Lower leg skin (tissue), 4 donors: ENCODE measurements around the gene ZNF341. TPM values are rescaled to one million over a fixed set of nuclear protein-coding genes. Genes with fewer than 3 reads are reported as not detected.

Experiments
- DNase-seq, 2 donors: peaks; one replicate each; pipeline ENCODE4 v3.0.0-alpha.2; 2019; ENCODE audit warnings: low spot score in 2 of 2
- H3K4me3 ChIP-seq: fragments of 200-600 bp; sonication (generic); 2 replicates; pipeline ENCODE4 v1.5.1; 2017; ENCODE audit warnings: mild to moderate bottlenecking, low read depth; ENCODE audit not compliant: poor library complexity, severe bottlenecking
- POLR2A ChIP-seq, 2 donors: fragments of 450-650 bp; IDR thresholded peaks; one replicate each; pipeline ENCODE4 v1.6.1; 2016 to 2017; ENCODE audit warnings: antibody characterized with exemption in 2 of 2, mild to moderate bottlenecking in 1 of 2, moderate library complexity in 1 of 2
- WGBS, 2 donors: methylation state at CpG; one replicate each; pipeline ENCODE4 v1.1.5; 2018; 5-methylcytosine and 5-hydroxymethylcytosine counted together
- intact Hi-C: fragments of 100-400 bp; cut with DNase I; formaldehyde crosslinking; loops from one replicate; pipeline ENCODE4 v1.15.0; 2023; ENCODE audit warnings: low total_unique reads
- total RNA-seq, 4 donors: library from RNA; depleted of rRNA; stranded (reverse); fragments of >200 nt; gene quantifications; one replicate each; pipeline ENCODE4 v1.1.0, GENCODE V29; 2016
- TF ChIP-seq, protein P1 (sequence below), 3 donors: fragments of 450-650 bp; IDR thresholded peaks; one replicate each; pipeline ENCODE4 v1.5.1; 2016; ENCODE audit warnings: antibody characterized with exemption in 3 of 3, mild to moderate bottlenecking in 3 of 3, moderate library complexity in 2 of 3

Gene ZNF341
- total RNA-seq, 4 donors from 2014 or later: 3.5 to 5.4 (median 4.2) TPM

DNA sequence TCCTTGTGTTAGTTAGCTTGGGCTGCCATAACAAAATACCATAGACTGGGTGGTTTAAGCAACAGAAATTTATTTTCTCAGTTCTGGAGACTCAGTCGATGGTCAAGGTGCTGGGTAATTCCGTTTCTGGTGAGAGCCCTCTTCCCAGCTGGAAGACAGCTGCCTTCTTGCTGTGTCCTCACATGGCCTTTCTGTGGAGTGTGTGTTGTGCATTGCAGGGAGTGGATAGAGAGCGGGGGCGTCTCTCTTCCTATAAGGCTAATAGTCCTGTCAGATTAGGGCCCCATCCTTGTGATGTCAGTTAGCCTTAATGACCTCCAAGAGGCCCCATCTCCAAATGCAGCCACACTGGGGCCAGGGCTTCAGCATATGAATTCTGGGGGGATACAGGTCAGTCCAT is 98.6 kb downstream of the ZNF341 start:
- TF ChIP-seq, protein P1, sequence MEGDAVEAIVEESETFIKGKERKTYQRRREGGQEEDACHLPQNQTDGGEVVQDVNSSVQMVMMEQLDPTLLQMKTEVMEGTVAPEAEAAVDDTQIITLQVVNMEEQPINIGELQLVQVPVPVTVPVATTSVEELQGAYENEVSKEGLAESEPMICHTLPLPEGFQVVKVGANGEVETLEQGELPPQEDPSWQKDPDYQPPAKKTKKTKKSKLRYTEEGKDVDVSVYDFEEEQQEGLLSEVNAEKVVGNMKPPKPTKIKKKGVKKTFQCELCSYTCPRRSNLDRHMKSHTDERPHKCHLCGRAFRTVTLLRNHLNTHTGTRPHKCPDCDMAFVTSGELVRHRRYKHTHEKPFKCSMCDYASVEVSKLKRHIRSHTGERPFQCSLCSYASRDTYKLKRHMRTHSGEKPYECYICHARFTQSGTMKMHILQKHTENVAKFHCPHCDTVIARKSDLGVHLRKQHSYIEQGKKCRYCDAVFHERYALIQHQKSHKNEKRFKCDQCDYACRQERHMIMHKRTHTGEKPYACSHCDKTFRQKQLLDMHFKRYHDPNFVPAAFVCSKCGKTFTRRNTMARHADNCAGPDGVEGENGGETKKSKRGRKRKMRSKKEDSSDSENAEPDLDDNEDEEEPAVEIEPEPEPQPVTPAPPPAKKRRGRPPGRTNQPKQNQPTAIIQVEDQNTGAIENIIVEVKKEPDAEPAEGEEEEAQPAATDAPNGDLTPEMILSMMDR (IDR thresholded peaks at IDR 0.05): no peak
- no peak for TF ChIP-seq POLR2A (IDR thresholded peaks at IDR 0.05)
- DNase-seq: no peak

DNA sequence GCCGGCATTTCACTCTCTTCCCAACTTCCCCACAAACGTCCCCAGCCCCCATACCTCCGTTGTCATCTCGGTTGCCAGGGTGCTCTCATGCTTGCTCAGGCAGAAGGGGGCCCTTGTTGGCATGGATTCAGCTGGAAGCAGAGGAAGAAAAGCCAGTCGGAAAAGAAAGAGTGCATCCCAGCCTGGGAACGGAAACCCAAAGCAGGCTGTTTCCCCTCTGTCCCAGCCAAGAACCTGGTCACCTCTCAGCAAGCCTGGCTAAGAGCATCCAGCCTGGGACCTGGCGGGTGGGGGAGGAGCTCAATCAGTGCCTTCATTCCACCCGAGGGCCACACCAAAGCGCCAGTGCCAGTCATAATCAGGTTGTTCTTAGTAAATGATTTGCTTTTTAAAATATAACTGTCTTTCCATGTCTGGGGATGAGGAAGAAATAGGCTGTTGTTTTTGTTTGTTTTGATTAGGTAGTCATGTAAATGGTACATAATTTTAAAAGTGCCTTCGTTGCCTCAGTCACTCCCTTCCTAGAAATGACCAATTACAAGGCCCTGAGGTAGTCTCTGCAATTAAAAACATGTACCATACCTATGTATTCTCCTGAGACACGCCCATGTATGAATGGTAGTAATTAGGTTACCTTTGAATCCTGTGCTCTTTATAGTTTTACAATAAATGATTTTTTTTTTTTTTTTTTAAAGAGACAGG is 100.5 kb downstream of the ZNF341 start:
- no peak overlapping the region for H3K4me3 ChIP-seq
- WGBS, 2 donors: 30 to 37% methylated on average over 11 of the region's 11 CpGs
- TF ChIP-seq, protein P1 (IDR thresholded peaks at IDR 0.05): no peak
- no peak for TF ChIP-seq POLR2A (IDR thresholded peaks at IDR 0.05)
- DNase-seq: no peak
- intact Hi-C loops: no loop called here

More for the DNA sequence above, 98.6 kb downstream of the ZNF341 start:
- no peak overlapping the region for H3K4me3 ChIP-seq
- intact Hi-C loops: no loop called here
- 75 to 80% methylated on average over 4 of the region's 4 CpGs for WGBS, 2 donors

DNA sequence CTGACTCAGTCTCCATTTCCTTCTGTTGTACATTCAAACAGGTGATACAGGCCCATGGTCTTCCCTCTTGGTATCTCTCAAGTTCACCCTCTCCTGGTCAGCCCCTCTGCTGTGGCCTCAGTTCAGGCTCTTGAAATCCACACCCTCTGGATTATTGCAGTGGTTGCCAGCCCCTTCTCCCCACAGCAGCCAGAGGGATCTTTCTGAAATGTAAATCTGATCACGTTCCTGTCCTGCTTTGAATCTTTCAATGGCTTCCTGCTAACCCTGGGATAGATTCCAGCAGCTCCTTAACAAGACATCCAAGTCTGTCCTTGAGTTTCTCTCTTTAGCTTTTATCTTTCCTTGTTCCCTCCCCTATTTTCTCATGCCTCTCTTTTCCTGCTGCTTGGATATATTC is 101.5 kb downstream of the ZNF341 start:
- no peak for TF ChIP-seq POLR2A (IDR thresholded peaks at IDR 0.05)
- TF ChIP-seq, protein P1 (IDR thresholded peaks at IDR 0.05): no peak
- H3K4me3 ChIP-seq: no peak overlapping the region
- intact Hi-C loops: no loop called here
- DNase-seq: no peak
- WGBS, 2 donors: 17 to 35% methylated on average over 1 of the region's 1 CpG

DNA sequence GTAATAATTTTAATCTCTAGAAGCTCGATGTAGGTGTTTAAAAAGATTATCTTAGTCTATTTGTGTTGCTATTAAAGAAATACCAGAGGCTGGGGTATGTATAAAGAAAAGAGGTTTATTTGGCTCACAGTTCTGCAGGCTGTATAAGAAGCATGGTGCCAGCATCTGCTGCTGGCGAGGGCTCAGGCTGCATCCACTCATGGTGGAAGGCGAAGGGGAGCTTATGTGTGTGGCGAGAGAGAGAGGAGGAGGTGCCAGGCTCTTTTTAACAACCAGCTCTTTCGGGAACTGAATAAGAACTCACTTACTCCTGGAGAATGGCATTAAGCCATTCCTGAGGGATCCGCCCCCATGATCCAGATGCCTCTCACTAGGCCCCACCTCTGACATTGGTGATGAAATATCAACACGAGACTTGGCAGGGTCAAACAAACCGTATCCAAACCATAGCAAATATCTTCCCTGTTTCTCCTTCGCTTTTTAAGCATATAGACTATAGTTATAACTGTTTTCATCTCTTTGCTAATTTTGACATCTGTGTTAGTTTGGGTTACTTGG is 103.9 kb downstream of the ZNF341 start:
- TF ChIP-seq, protein P1 (IDR thresholded peaks at IDR 0.05): no peak
- no peak for TF ChIP-seq POLR2A (IDR thresholded peaks at IDR 0.05)
- WGBS, 2 donors: 79 to 80% methylated on average over 9 of the region's 9 CpGs
- intact Hi-C loops: no loop called here
- peak in 1 of 2 donors; percentile 56 for DNase-seq
- no peak overlapping the region for H3K4me3 ChIP-seq

DNA sequence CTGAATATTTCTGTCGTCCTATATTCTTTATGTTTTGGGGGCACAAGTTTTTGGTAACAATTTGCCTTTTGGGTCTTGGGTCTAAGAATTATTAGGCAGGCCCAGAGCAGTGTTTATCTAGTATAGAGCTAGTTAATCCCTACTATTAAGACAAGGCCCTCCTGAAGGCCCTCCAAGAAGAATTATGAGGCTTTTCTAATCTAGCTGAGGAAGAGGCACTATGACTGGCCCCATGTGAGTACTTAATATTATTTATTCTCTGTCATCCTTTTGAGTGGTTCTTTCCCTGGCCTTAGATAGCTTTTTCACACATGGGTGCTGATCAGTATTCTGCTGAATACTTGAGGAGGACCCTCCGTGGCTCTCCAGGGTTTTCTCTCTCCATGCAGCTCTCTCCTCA is 104.5 kb downstream of the ZNF341 start:
- TF ChIP-seq, protein P1 (IDR thresholded peaks at IDR 0.05): no peak
- no peak for TF ChIP-seq POLR2A (IDR thresholded peaks at IDR 0.05)
- DNase-seq: no peak
- WGBS, 2 donors: 77 to 81% methylated on average over 2 of the region's 2 CpGs
- H3K4me3 ChIP-seq: no peak overlapping the region
- intact Hi-C loops: no loop called here
